HEK293 (cell line): ENCODE results near the gene LAMC2.

Source experiments
- GLIS2 ChIP-seq: fragments of 450-650 bp; formaldehyde crosslinking; IDR thresholded peaks from 2 replicates; pipeline ENCODE4 v1.5.1; 2016; ENCODE audit warnings: missing biosample characterization, missing genetic modification characterization
- HIC1 ChIP-seq: fragments of 450-650 bp; formaldehyde crosslinking; IDR thresholded peaks from 2 replicates; pipeline ENCODE4 v1.5.1; 2016; ENCODE audit warnings: missing biosample characterization, missing genetic modification characterization
- HOXA7 ChIP-seq: sonication (generic); formaldehyde crosslinking; IDR thresholded peaks from 2 replicates; pipeline ENCODE4 v1.8.1; 2022; ENCODE audit warnings: missing genetic modification reagents, borderline replicate concordance
- KLF1 ChIP-seq: fragments of 450-650 bp; formaldehyde crosslinking; IDR thresholded peaks from 2 replicates; pipeline ENCODE4 v1.5.1; 2016; ENCODE audit warnings: missing biosample characterization, missing genetic modification characterization
- PATZ1 ChIP-seq: fragments of 450-650 bp; formaldehyde crosslinking; IDR thresholded peaks from 2 replicates; pipeline ENCODE4 v1.5.1; 2016; ENCODE audit warnings: missing biosample characterization, missing genetic modification characterization
- SP3 ChIP-seq: fragments of 450-650 bp; formaldehyde crosslinking; IDR thresholded peaks from 2 replicates; pipeline ENCODE4 v1.5.1; 2016; ENCODE audit warnings: missing biosample characterization, missing genetic modification characterization
- WT1 ChIP-seq: fragments of 450-650 bp; formaldehyde crosslinking; IDR thresholded peaks from 2 replicates; pipeline ENCODE4 v1.5.1; 2016; ENCODE audit warnings: missing biosample characterization, missing genetic modification characterization
- ZBTB20 ChIP-seq: fragments of 450-650 bp; formaldehyde crosslinking; IDR thresholded peaks from 2 replicates; pipeline ENCODE4 v1.5.1; 2016; ENCODE audit warnings: missing biosample characterization, missing genetic modification characterization
- ZFP69B ChIP-seq: fragments of 450-650 bp; formaldehyde crosslinking; IDR thresholded peaks from 2 replicates; pipeline ENCODE4 v1.5.1; 2016; ENCODE audit warnings: missing biosample characterization, missing genetic modification characterization
- ZNF10 ChIP-seq: fragments of 450-650 bp; formaldehyde crosslinking; IDR thresholded peaks from 2 replicates; pipeline ENCODE4 v1.5.1; 2017; ENCODE audit warnings: missing biosample characterization, missing genetic modification characterization
- ZNF114 ChIP-seq: fragments of 450-650 bp; formaldehyde crosslinking; IDR thresholded peaks from 2 replicates; pipeline ENCODE4 v1.5.0; 2017; ENCODE audit warnings: missing biosample characterization, missing genetic modification characterization
- ZNF121 ChIP-seq: fragments of 450-650 bp; formaldehyde crosslinking; IDR thresholded peaks from 2 replicates; pipeline ENCODE4 v1.5.1; 2016; ENCODE audit warnings: missing biosample characterization, missing genetic modification characterization
- ZNF146 ChIP-seq: fragments of 450-650 bp; formaldehyde crosslinking; IDR thresholded peaks from 2 replicates; pipeline ENCODE4 v1.5.1; 2016; ENCODE audit warnings: missing biosample characterization, missing genetic modification characterization
- ZNF214 ChIP-seq: fragments of 450-650 bp; formaldehyde crosslinking; IDR thresholded peaks from 2 replicates; pipeline ENCODE4 v1.5.1; 2017; ENCODE audit warnings: missing biosample characterization, mild to moderate bottlenecking, missing genetic modification characterization, borderline replicate concordance
- ZNF221 ChIP-seq: fragments of 450-650 bp; formaldehyde crosslinking; IDR thresholded peaks from 2 replicates; pipeline ENCODE4 v1.5.1; 2017; ENCODE audit warnings: missing biosample characterization, missing genetic modification characterization, borderline replicate concordance
- ZNF223 ChIP-seq: fragments of 450-650 bp; formaldehyde crosslinking; IDR thresholded peaks from 2 replicates; pipeline ENCODE4 v1.5.1; 2016; ENCODE audit warnings: missing biosample characterization, missing genetic modification characterization
- ZNF394 ChIP-seq: fragments of 450-650 bp; formaldehyde crosslinking; IDR thresholded peaks from 2 replicates; pipeline ENCODE4 v1.5.1; 2016; ENCODE audit warnings: missing biosample characterization, missing genetic modification characterization, mild to moderate bottlenecking, moderate library complexity, borderline replicate concordance
- ZNF600 ChIP-seq: fragments of 450-650 bp; formaldehyde crosslinking; IDR thresholded peaks from 2 replicates; pipeline ENCODE4 v1.5.1; 2016; ENCODE audit warnings: missing biosample characterization, missing genetic modification characterization
- ZNF624 ChIP-seq: fragments of 450-650 bp; formaldehyde crosslinking; IDR thresholded peaks from 2 replicates; pipeline ENCODE4 v1.5.1; 2017; ENCODE audit warnings: missing biosample characterization, missing genetic modification characterization
- ZNF654 ChIP-seq: fragments of 450-650 bp; formaldehyde crosslinking; IDR thresholded peaks from 2 replicates; pipeline ENCODE4 v1.5.1; 2016; ENCODE audit warnings: low read depth, missing biosample characterization, missing genetic modification characterization
- ZNF670 ChIP-seq: fragments of 450-650 bp; formaldehyde crosslinking; IDR thresholded peaks from 2 replicates; pipeline ENCODE4 v1.5.1; 2016; ENCODE audit warnings: missing biosample characterization, missing genetic modification characterization, low read depth
- ZSCAN23 ChIP-seq: fragments of 450-650 bp; formaldehyde crosslinking; IDR thresholded peaks from 2 replicates; pipeline ENCODE4 v1.5.1; 2016; ENCODE audit warnings: missing biosample characterization, missing genetic modification characterization
- TF ChIP-seq, protein P1 (sequence below): fragments of 450-650 bp; formaldehyde crosslinking; IDR thresholded peaks from 2 replicates; pipeline ENCODE4 v1.5.1; 2016; ENCODE audit warnings: missing biosample characterization, missing genetic modification characterization
- TF ChIP-seq, protein P2 (sequence below): fragments of 450-650 bp; formaldehyde crosslinking; IDR thresholded peaks from 2 replicates; pipeline ENCODE4 v1.5.1; 2016; ENCODE audit warnings: missing biosample characterization, missing genetic modification characterization
- TF ChIP-seq, protein P3 (sequence below): fragments of 450-650 bp; formaldehyde crosslinking; IDR thresholded peaks from 2 replicates; pipeline ENCODE4 v1.5.1; 2016; ENCODE audit warnings: missing biosample characterization, missing genetic modification characterization
- TF ChIP-seq, protein P4 (sequence below): fragments of 450-650 bp; formaldehyde crosslinking; IDR thresholded peaks from 2 replicates; pipeline ENCODE4 v1.5.1; 2016; ENCODE audit warnings: missing biosample characterization, missing genetic modification characterization, low read depth
- TF ChIP-seq, protein P5 (sequence below): fragments of 450-650 bp; formaldehyde crosslinking; IDR thresholded peaks from 2 replicates; pipeline ENCODE4 v1.5.1; 2017; ENCODE audit warnings: missing biosample characterization, missing genetic modification characterization

The LAMC2 gene

DNA sequence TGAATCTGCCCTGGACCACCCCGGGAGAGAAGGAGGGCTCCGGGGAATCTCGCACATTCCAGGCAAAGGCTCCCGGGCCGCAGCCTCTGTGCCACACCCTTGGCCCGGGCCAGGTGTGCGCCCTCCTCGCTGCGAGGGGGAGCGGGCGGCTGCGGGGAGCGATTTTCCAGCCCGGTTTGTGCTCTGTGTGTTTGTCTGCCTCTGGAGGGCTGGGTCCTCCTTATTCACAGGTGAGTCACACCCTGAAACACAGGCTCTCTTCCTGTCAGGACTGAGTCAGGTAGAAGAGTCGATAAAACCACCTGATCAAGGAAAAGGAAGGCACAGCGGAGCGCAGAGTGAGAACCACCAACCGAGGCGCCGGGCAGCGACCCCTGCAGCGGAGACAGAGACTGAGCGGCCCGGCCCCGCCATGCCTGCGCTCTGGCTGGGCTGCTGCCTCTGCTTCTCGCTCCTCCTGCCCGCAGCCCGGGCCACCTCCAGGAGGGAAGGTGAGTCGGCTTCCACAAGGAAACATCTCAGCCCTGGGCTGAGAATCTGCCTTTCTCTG is at the start of gene LAMC2 (continued):
- TF ChIP-seq PATZ1 (tag by site-specific recombination) = 0 out of 2 replicates have a peak, but pooled peaks have one; percentile 12
- no peak for TF ChIP-seq ZNF121
- peak; percentile 51; the same call in 1 of the 2 replicates for TF ChIP-seq KLF1 (tag by site-specific recombination)
- TF ChIP-seq ZNF670 (tag by site-specific recombination) = no peak
- TF ChIP-seq ZNF214 (tag by site-specific recombination) = no peak
- TF ChIP-seq, protein P1, sequence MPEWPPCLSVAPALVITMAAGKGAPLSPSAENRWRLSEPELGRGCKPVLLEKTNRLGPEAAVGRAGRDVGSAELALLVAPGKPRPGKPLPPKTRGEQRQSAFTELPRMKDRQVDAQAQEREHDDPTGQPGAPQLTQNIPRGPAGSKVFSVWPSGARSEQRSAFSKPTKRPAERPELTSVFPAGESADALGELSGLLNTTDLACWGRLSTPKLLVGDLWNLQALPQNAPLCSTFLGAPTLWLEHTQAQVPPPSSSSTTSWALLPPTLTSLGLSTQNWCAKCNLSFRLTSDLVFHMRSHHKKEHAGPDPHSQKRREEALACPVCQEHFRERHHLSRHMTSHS (tag by site-specific recombination) = no peak
- TF ChIP-seq ZNF114 (tag by site-specific recombination) = no peak
- TF ChIP-seq ZNF146 (tag by site-specific recombination) = no peak
- no peak for TF ChIP-seq HOXA7 (CRISPR knock-in tag)
- TF ChIP-seq GLIS2 (tag by site-specific recombination) = 0 out of 2 replicates have a peak, but pooled peaks have one; percentile 36
- peak; percentile 43; the same call in 1 of the 2 replicates for TF ChIP-seq ZBTB20 (tag by site-specific recombination)
- no peak for TF ChIP-seq ZNF624 (tag by site-specific recombination)
- TF ChIP-seq, protein P2, sequence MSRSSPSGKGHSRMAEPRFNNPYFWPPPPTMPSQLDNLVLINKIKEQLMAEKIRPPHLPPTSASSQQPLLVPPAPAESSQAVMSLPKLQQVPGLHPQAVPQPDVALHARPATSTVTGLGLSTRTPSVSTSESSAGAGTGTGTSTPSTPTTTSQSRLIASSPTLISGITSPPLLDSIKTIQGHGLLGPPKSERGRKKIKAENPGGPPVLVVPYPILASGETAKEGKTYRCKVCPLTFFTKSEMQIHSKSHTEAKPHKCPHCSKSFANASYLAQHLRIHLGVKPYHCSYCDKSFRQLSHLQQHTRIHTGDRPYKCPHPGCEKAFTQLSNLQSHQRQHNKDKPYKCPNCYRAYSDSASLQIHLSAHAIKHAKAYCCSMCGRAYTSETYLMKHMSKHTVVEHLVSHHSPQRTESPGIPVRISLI (tag by site-specific recombination) = no peak
- TF ChIP-seq, protein P3, sequence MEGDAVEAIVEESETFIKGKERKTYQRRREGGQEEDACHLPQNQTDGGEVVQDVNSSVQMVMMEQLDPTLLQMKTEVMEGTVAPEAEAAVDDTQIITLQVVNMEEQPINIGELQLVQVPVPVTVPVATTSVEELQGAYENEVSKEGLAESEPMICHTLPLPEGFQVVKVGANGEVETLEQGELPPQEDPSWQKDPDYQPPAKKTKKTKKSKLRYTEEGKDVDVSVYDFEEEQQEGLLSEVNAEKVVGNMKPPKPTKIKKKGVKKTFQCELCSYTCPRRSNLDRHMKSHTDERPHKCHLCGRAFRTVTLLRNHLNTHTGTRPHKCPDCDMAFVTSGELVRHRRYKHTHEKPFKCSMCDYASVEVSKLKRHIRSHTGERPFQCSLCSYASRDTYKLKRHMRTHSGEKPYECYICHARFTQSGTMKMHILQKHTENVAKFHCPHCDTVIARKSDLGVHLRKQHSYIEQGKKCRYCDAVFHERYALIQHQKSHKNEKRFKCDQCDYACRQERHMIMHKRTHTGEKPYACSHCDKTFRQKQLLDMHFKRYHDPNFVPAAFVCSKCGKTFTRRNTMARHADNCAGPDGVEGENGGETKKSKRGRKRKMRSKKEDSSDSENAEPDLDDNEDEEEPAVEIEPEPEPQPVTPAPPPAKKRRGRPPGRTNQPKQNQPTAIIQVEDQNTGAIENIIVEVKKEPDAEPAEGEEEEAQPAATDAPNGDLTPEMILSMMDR (tag by site-specific recombination) = peak; percentile 62; the same call in 1 of the 2 replicates
- TF ChIP-seq, protein P4, sequence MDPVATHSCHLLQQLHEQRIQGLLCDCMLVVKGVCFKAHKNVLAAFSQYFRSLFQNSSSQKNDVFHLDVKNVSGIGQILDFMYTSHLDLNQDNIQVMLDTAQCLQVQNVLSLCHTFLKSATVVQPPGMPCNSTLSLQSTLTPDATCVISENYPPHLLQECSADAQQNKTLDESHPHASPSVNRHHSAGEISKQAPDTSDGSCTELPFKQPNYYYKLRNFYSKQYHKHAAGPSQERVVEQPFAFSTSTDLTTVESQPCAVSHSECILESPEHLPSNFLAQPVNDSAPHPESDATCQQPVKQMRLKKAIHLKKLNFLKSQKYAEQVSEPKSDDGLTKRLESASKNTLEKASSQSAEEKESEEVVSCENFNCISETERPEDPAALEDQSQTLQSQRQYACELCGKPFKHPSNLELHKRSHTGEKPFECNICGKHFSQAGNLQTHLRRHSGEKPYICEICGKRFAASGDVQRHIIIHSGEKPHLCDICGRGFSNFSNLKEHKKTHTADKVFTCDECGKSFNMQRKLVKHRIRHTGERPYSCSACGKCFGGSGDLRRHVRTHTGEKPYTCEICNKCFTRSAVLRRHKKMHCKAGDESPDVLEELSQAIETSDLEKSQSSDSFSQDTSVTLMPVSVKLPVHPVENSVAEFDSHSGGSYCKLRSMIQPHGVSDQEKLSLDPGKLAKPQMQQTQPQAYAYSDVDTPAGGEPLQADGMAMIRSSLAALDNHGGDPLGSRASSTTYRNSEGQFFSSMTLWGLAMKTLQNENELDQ (tag by site-specific recombination) = no peak
- TF ChIP-seq ZNF654 (tag by site-specific recombination) = no peak
- no peak for TF ChIP-seq ZNF10 (tag by site-specific recombination)
- TF ChIP-seq ZNF221 = no peak
- no peak for TF ChIP-seq ZFP69B (tag by site-specific recombination)
- no peak for TF ChIP-seq ZNF223 (tag by site-specific recombination)
- 0 out of 2 replicates have a peak, but pooled peaks have one; percentile 19 for TF ChIP-seq HIC1 (tag by site-specific recombination)
- no peak for TF ChIP-seq ZSCAN23 (tag by site-specific recombination)
- no peak for TF ChIP-seq WT1 (tag by site-specific recombination)
- peak; percentile 62; the same call in 1 of the 2 replicates for TF ChIP-seq ZNF600 (tag by site-specific recombination)
- TF ChIP-seq SP3 (tag by site-specific recombination) = peak; percentile 30
- TF ChIP-seq, protein P5, sequence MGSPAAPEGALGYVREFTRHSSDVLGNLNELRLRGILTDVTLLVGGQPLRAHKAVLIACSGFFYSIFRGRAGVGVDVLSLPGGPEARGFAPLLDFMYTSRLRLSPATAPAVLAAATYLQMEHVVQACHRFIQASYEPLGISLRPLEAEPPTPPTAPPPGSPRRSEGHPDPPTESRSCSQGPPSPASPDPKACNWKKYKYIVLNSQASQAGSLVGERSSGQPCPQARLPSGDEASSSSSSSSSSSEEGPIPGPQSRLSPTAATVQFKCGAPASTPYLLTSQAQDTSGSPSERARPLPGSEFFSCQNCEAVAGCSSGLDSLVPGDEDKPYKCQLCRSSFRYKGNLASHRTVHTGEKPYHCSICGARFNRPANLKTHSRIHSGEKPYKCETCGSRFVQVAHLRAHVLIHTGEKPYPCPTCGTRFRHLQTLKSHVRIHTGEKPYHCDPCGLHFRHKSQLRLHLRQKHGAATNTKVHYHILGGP = no peak; the same call in 1 of the 2 replicates
- TF ChIP-seq ZNF394 = peak; percentile 29; the same call in 1 of the 2 replicates
